Measurements from ENCODE around the gene RARRES1. TPM values are rescaled to one million over a fixed set of nuclear protein-coding genes. Genes with fewer than 3 reads are reported as not detected.

Gene RARRES1, protein sequence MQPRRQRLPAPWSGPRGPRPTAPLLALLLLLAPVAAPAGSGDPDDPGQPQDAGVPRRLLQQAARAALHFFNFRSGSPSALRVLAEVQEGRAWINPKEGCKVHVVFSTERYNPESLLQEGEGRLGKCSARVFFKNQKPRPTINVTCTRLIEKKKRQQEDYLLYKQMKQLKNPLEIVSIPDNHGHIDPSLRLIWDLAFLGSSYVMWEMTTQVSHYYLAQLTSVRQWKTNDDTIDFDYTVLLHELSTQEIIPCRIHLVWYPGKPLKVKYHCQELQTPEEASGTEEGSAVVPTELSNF
- total RNA-seq (2014; rRNA removed; shearing (Covaris generic)) = not detected in 2 replicates

DNA sequence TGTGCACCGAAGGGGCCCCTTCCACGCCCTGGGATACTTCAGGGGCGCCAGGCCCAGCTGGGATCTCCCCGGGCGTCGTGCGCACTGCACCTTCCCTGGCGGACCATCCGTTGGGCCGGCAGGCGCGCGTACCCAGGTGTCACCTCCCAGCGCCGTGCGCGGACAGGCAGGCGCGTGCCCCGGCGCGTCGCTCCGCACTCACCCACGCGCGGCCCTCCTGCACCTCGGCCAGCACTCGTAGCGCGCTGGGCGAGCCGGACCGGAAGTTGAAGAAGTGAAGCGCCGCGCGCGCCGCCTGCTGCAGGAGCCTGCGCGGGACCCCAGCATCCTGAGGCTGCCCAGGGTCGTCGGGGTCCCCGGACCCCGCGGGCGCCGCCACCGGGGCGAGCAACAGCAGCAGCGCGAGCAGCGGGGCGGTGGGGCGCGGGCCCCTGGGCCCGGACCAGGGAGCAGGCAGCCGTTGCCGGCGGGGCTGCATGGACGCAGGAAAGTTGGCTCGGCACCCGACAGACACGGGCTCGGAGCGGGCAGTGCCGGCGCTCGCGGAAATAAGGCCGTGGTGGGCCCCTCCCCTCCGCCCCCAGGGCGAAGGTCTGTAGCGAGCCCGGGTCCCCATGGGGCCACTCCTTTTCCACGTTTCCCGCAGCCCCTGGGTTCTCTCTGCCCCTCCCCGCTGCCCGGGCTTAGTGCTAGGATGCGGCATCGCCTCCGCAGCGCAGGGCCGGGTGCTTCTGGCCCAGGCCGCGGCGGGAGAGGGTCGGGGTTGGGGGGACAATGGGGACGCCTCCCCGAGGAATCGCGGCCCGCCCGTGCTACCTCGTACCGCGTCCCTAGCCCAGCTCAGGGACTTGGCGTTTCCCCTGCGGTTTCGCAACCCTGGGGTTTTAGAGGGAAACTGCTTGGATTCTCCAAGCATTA, at the start of gene RARRES1:
TSS of gene RARRES1 (minus strand) at position 520 of the 918 bp plus-strand sequence. CDS start at position 478, 42 bp downstream.

DNA sequence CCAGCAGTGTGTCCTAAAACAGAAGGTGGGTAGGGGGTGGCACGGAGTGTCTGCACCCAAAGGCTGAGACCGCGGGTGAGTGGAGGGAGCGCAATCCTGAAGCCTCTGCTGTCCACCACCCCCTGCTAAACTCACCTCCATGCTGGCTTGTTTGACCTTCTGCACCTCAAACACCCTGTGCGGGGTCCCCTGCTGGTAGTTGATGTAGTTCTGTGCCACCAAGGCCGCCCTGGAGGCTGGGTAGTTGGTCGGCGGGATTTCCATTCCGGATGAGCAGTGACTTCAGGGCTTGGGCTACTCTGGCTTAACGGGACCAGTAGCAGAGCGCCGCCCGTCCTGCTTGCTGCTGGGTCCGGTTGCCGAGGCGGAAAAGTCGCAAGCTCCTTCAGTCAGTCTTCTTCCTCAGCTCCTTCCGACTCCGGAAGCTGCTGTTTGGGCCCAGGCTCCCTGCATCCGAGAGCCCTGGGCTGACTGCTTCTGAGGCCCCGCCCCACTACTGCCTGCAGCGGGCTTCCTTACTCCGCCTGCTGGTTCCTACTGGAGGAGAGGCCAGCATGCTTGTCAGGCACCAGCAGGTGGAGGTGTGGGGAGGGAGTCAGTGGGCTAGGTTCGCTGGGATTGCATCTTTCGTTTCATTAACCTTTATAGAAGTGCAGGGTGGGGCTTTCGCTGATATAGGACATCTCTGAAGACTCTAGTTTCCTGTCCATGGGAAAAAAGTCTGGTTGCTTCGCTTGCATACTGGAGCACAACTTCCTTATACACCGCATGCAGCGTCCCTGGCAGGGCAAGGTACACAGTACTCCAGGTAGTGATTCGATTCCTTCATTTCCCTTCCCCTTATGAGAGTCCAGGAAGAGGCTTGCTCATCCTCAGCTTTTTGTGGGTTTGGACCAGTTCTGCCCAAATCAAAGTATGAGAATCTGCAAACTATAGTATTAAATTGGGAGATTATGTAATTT, 59.8 kb downstream of the RARRES1 start, which contains the start of gene LXN:
TSS of gene LXN (minus strand) at position 434 of the 962 bp plus-strand sequence. CDS start at position 264, 170 bp downstream.

Small RNA genes within 50 kb of the gene (small RNA-seq; reads per million reads assigned to genes)
- not detected for gene AC080013.6

Other genes with a start within 250 kb of the RARRES1 start
- gene MLF1, start 161.3 kb downstream of the RARRES1 start, total RNA-seq (2014; rRNA removed; shearing (Covaris generic)) = 15.8 and 21.4 TPM in 2 replicates
- gene GFM1, start 87.9 kb downstream of the RARRES1 start, total RNA-seq (2014; rRNA removed; shearing (Covaris generic)) = 56.0 and 56.9 TPM in 2 replicates
- not detected in 2 replicates for gene LXN, start 59.8 kb downstream of the RARRES1 start, total RNA-seq (2014; rRNA removed; shearing (Covaris generic))
- gene MFSD1, start 69.6 kb upstream of the RARRES1 start, total RNA-seq (2014; rRNA removed; shearing (Covaris generic)) = 27.9 and 30.0 TPM in 2 replicates